HUES64 (cell line): Measurements from ENCODE around the gene SLC12A5.

Experiments used
- H3K27ac ChIP-seq: 2 replicates; pipeline ENCODE4 v1.7.0; 2013; ENCODE audit warnings: low read depth, low read length, inconsistent platforms
- H3K27me3 ChIP-seq: 2 replicates; pipeline ENCODE4 v1.6.1; 2013; ENCODE audit warnings: mild to moderate bottlenecking, low read length; ENCODE audit not compliant: insufficient read depth
- H3K36me3 ChIP-seq: 2 replicates; pipeline ENCODE4 v1.6.1; 2013; ENCODE audit warnings: mild to moderate bottlenecking, low read length; ENCODE audit not compliant: insufficient read depth
- H3K4me1 ChIP-seq: 2 replicates; pipeline ENCODE4 v1.6.1; 2013; ENCODE audit warnings: mild to moderate bottlenecking, low read length, moderate library complexity; ENCODE audit not compliant: insufficient read depth
- H3K4me3 ChIP-seq: 2 replicates; pipeline ENCODE4 v1.5.1; 2013; ENCODE audit warnings: mild to moderate bottlenecking, low read length, moderate library complexity
- H3K9ac ChIP-seq: 2 replicates; pipeline ENCODE4 v1.6.1; 2013; ENCODE audit warnings: mild to moderate bottlenecking, low read depth, low read length
- H3K9me3 ChIP-seq: 2 replicates; pipeline ENCODE4 v1.6.1; 2013; ENCODE audit warnings: low read depth, low read length; ENCODE audit not compliant: insufficient read depth
- WGBS: fragments of 150-250, 120-280 bp; methylation state at CpG from one replicate; pipeline ENCODE4 v1.1.7; 2013; ENCODE audit warnings: missing lambda C conversion rate; 5-methylcytosine and 5-hydroxymethylcytosine counted together

SLC12A5 gene

DNA sequence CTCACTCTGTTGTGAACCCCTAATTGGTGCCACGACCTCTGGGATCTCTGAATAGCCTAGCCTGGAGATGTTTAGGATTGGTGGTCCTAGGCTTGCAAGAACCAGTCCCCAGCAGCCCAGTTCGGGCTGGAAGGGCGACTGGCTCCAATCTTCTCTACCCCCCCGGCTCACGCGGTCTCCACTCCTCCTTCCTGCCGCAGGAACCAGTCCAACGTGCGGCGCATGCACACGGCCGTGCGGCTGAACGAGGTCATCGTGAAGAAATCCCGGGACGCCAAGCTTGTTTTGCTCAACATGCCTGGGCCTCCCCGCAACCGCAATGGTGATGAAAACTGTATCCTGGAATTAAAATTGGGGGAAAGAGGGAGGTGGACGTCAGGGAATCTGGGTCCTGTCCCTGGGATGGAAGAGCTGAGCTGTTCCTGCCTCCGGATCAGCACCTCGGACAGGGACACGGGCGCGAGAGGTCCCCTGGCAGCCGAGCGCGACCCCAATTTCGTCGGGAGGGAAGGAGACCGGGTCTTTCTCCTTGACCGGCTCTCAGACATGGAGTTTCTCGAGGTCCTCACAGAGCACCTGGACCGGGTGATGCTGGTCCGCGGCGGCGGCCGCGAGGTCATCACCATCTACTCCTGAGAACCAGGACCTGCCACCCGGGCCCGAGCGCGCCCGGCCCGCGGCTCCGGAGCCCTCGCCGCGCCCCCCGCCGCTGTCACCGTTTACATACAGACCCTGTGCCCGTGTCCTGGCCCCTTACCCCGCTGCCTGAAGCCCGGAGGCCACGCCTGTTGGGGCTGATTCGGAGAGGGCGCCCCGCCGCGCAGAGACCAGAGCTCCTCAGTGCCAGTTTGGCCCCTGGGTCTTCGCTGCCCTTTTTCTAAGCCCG is 28.2 kb downstream of the SLC12A5 start:
- WGBS = 18% methylated on average over 65 of the region's 65 CpGs
- Histone ChIP-seq H3K9ac (no peak overlapping the region), H3K4me1 (peaks cover 5% of the 10 kb centered on the region), H3K27me3 (peaks cover 66% of the 10 kb centered on the region), H3K27ac (no peak overlapping the region), H3K4me3 (peak overlapping the region; percentile 47), H3K9me3 (no peaks in the 10 kb centered on the region), H3K36me3 (peaks cover 16% of the 10 kb centered on the region)

DNA sequence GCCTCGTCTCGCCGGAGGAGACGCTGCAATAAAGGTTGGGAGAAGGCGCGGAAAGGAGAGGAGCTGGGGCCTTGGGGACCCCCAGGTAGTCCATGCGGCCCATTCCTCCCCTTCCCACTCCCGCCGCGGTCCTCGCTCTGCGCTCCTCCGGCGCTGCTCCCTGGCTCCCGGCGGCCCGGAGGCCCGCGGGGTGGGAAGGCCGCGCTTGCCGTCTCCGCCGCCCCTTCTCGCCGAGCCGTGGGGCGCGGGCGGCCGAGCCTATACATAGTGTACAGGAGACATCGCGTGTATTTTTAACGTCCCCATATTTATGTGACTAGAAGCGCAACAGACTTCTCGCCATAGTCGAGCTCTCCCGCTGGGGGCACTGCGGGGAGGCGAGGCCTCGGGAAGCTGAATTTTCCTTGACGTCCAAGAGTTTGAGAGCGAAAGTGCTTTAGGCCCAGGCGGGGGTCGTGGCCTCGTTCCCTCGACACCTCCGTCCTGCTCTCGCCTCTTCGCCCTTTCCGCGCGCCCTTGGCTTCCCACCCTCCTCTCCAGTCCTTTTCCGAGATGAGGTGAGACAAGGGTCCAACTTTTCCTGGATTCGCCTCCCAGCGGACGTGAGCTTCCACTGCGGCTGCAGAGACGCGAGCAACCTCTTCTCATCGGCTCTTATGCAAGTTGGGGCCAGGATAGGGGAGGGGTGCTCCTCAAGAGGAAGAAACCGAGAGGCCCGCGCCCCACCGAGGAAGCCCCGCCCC is 29.0 kb downstream of the SLC12A5 start:
- Histone ChIP-seq H3K27me3 (peaks cover 66% of the 10 kb centered on the region), H3K4me1 (peaks cover 5% of the 10 kb centered on the region), H3K36me3 (peaks cover 25% of the 10 kb centered on the region), H3K27ac (no peak overlapping the region), H3K9ac (no peak overlapping the region), H3K4me3 (peak overlapping the region; percentile 47), H3K9me3 (no peaks in the 10 kb centered on the region)
- 3% methylated on average over 66 of the region's 66 CpGs for WGBS

DNA sequence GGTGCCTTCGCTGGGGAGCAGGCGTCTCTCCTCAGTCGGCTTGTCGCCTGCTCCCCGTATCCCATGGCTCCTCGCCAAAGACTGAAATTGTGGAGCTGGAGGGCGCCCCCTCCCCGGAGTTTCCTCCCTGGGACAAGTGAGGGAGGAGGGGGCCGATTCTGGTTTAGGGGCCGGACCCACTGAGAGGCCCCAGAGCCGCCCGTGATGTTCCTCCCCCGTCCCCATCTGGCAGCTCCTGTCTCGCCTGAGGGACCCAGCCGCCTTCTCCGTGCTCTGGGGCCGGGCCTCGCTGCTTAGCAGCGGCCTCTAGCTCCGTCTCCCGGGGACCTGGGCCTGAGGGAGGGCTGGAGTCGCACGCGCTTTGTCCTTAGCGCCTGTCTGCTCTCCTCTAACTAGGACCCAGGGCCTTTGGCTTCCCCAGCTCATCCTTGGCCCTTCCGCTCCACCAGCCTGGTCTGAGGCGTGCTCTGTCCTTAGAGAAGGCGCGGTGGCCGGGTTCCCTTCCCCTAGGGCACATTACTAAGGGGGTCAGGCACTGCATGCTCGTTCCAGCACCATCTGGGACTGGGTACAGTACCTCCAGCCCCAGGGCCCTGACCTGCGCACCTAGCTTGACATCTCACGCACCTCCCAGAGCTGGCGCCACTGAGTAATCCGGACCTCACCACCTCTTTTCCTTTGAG is 29.7 kb downstream of the SLC12A5 start:
- peaks cover 63% of the 10 kb centered on the region for H3K27me3 ChIP-seq
- H3K36me3 ChIP-seq = peaks cover 32% of the 10 kb centered on the region
- H3K9ac ChIP-seq = no peak overlapping the region
- WGBS = 11% methylated on average over 35 of the region's 35 CpGs
- H3K9me3 ChIP-seq = no peaks in the 10 kb centered on the region
- peak overlapping the region; percentile 47 for H3K4me3 ChIP-seq
- peaks cover 5% of the 10 kb centered on the region for H3K4me1 ChIP-seq
- H3K27ac ChIP-seq = no peak overlapping the region; the same call in 1 of the 2 replicates

DNA sequence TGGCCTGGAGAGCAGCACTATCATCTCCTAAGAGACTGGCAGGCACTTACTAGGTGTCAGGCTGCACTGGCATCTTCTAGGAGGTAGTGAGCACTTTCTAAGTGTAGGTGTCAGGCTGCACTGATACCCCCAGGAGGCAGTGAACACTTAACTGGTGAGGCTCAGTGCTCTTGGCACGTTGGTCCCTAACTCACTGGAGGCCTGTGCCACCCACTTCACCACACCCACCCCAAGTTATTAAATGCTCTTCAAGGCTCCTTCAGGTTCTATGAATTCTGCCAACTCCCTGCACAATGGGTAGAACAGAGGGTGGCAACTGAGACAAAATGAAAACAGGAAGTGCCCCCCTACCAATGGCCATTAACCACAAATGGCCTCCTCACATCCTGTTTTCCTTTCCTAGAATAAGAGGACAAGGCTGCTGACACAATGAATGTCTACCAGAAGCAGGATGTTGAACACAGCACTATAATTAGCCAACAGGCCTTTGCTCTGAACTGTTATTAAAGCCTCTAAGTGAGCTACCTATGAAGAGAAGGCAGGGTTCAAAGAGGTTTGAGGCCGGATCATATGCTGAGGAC is 31.4 kb downstream of the SLC12A5 start:
- Histone ChIP-seq H3K9me3 (no peaks in the 10 kb centered on the region), H3K4me3 (no peak overlapping the region), H3K4me1 (peaks cover 5% of the 10 kb centered on the region), H3K36me3 (peaks cover 48% of the 10 kb centered on the region), H3K9ac (no peak overlapping the region), H3K27me3 (peaks cover 47% of the 10 kb centered on the region), H3K27ac (no peak overlapping the region)
- 89% methylated on average over 2 of the region's 2 CpGs for WGBS

DNA sequence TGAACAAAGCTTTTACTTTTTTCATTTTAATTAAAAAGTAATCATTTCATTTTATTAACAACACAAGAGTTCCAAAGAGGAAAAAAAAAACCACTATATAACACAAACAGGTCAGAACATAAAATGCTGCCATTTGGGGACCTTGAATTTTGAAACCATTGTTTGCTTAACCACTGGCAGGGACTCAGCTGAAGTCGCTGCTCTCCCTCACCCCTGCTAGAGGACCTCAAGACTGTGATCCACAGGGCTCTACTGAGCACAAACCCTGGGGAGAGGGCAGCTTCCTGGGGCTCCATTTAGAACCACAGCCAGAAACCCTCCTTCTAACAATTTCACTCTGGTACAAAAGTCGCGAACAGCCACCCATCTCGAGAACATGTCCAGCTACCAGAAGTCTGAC is 32.0 kb downstream of the SLC12A5 start:
- Histone ChIP-seq H3K9me3 (no peaks in the 10 kb centered on the region), H3K27ac (no peak overlapping the region), H3K4me3 (no peak overlapping the region), H3K36me3 (peaks cover 54% of the 10 kb centered on the region), H3K9ac (no peak overlapping the region), H3K4me1 (peaks cover 5% of the 10 kb centered on the region), H3K27me3 (peaks cover 41% of the 10 kb centered on the region)
- 93% methylated on average over 4 of the region's 4 CpGs for WGBS

DNA sequence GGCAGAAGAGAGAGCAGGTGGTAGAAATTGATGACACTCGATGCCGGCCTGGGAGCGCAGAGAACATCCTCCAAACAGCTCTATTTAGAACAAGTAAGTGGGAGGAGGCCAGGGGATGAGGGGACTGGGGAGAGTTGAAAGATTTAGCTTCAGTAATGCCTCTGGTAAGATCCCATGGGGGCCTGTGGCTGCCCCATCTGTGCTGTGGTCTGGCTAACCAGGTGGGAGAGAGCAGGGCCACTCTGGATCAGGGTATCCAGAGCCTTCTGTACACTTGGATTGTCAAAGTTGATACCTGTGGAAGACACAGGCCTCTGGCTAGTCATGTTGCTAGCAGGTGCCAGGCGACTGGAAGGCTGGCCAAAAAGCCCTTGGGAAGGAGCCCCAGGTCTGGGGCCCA is 33.1 kb downstream of the SLC12A5 start:
- Histone ChIP-seq H3K36me3 (peaks cover 66% of the 10 kb centered on the region), H3K4me1 (peaks cover 5% of the 10 kb centered on the region), H3K9ac (no peak overlapping the region), H3K27ac (no peak overlapping the region), H3K27me3 (peaks cover 29% of the 10 kb centered on the region), H3K9me3 (no peaks in the 10 kb centered on the region), H3K4me3 (no peak overlapping the region)
- WGBS = 94% methylated on average over 4 of the region's 4 CpGs

DNA sequence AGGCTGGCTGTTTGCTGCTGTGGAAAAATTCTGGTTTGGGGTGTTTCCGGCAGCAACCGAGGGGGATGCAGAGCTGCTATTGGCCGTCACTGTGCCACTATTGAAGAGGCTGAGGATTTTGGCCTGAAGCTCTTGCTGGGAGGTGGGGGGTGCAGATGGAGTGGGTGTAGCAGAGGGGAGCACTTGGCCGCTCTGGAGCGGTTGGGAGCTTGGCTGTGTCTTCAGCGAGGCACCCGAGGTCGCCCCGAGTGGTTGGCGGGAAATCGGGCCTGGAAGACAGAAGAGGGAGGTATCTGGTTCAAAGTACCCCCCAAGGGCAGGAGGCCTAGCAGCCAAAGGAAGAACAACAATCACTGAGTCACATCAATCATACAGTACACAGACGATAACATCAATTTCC is 33.6 kb downstream of the SLC12A5 start:
- WGBS = 93% methylated on average over 12 of the region's 12 CpGs
- Histone ChIP-seq H3K9me3 (no peaks in the 10 kb centered on the region), H3K9ac (no peak overlapping the region), H3K27ac (no peak overlapping the region), H3K36me3 (peaks cover 70% of the 10 kb centered on the region), H3K4me1 (peaks cover 5% of the 10 kb centered on the region), H3K4me3 (no peak overlapping the region), H3K27me3 (peaks cover 24% of the 10 kb centered on the region)

DNA sequence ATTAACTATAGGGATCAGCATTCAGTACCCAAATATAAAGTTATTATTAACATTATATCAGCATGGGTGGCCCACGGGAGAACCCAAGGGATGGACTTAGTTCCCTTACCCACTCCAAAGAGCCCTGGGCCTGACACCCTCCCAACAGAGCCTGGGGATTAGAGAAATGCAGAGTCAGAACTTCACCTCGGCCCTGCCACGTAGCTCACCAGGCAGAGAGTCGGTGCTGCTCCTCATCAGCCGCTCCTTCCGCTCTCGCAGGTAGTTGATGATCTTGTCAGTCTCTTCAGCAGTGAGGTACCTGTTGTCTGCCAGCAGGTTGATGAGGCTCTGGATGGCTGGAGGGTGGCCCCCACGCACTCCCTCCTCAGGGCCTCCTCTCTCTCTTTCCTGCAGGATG is 34.1 kb downstream of the SLC12A5 start:
- Histone ChIP-seq H3K27me3 (peaks cover 19% of the 10 kb centered on the region), H3K4me3 (no peak overlapping the region), H3K36me3 (peaks cover 76% of the 10 kb centered on the region), H3K4me1 (peaks cover 5% of the 10 kb centered on the region), H3K27ac (no peak overlapping the region), H3K9me3 (no peaks in the 10 kb centered on the region), H3K9ac (no peak overlapping the region)
- WGBS = 96% methylated on average over 8 of the region's 8 CpGs

DNA sequence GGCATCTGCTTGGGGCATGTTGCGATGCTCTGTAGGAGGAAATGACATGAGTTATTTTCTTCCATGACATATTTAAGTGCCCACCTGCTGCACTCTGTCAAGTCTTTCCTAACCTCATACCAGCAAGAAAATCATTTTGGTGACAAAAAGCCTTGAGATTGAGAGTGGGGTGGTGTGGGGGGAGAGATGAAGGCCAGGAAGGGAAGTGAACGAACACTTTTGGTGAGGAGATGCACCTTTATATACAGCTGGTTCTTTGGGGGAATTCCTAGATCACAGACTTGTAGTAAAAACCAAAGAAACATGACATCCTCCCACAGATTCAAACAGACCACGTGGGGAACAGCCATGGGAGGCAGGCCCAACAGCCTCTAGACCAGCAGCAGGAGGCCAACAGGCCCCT is 34.6 kb downstream of the SLC12A5 start:
- peaks cover 81% of the 10 kb centered on the region for H3K36me3 ChIP-seq
- no peaks in the 10 kb centered on the region for H3K9me3 ChIP-seq
- H3K27me3 ChIP-seq = peaks cover 14% of the 10 kb centered on the region
- H3K9ac ChIP-seq = no peak overlapping the region
- H3K27ac ChIP-seq = no peak overlapping the region
- peaks cover 5% of the 10 kb centered on the region for H3K4me1 ChIP-seq
- 92% methylated on average over 3 of the region's 3 CpGs for WGBS
- no peak overlapping the region for H3K4me3 ChIP-seq

DNA sequence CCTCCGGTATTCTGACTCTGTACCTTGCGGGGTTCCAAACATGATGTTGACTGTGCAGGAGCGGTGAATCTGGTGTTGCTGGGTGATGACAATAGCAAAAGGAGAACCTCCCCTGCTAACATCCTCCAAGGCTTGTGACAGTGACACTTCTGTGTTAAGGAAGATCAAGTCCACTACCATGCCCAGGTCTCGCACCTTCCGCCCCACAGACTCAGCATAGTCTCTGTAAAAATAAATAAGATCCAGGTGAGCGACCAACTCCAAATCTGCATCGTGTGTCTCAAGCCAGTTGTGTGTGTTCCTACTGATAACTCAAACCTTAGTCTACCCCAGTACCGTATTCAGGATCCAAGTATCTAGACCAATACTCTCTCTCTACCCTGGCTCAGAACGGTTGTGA is 36.0 kb downstream of the SLC12A5 start:
- peaks cover under 1% of the 10 kb centered on the region; the same call in 1 of the 2 replicates for H3K27me3 ChIP-seq
- no peak overlapping the region for H3K9ac ChIP-seq
- H3K9me3 ChIP-seq = no peaks in the 10 kb centered on the region
- H3K27ac ChIP-seq = no peak overlapping the region
- peaks cover 93% of the 10 kb centered on the region for H3K36me3 ChIP-seq
- no peaks in the 10 kb centered on the region for H3K4me1 ChIP-seq
- no peak overlapping the region for H3K4me3 ChIP-seq
- WGBS = 94% methylated on average over 9 of the region's 9 CpGs
